COLO668 (cell line): ENCODE data around the gene FYTTD1.

Experiments
- DNase-seq: peaks from one replicate; lab custom pipeline; 2025; ENCODE audit not compliant: unreplicated experiment; lab: John Stamatoyannopoulos, UW

FYTTD1 gene

DNA sequence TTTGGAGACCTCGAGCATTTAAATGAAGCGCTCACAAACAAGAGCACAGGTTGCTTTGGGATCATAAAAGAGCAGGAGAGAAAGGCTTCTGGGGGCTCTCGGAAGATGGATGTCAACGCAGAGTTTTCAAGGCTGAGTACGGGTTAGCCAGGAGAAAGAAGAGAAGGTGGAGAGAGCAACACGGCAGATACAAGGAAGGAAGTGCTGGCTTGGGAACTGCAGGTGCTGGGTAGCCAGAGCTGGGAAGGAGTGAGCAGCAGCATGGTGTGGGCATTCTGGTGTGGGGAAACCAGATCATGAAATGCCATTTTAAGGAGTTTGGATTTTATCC, 12.4 kb upstream of the FYTTD1 start:
- no peak for DNase-seq

DNA sequence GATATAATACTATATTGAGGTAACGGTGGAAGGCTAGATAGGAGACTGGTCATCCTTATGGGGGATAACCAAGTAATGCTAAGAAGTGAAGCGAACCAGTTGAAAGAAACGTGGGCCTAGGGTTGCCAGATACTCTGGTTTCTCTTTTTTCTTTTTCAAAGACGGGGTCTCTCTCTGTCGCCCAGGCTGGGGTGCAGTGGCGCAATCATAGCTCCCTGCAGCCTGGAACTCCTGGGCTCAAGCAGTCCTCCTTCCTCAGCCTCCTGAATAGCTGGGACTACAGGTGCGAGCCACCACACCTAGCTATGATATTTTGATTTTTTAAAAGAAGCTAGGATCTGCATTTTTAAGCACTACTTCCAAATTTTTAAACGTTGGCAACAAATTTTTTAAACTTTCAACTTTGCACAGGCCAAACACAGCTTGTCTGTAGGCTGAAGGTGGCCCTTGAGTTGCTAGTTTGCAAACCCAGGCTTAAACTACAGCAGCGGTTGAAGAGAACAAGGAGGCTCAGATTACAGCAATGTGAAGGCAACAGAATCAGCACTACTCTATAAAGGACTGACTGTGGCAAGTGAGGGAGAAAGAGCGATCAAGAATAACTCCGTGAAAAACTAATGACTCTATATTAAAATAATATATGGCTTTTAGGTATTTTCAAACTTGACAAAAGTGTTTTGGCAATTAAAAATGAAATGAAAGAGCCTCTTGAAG, 11.8 kb upstream of the FYTTD1 start:
- no peak for DNase-seq

DNA sequence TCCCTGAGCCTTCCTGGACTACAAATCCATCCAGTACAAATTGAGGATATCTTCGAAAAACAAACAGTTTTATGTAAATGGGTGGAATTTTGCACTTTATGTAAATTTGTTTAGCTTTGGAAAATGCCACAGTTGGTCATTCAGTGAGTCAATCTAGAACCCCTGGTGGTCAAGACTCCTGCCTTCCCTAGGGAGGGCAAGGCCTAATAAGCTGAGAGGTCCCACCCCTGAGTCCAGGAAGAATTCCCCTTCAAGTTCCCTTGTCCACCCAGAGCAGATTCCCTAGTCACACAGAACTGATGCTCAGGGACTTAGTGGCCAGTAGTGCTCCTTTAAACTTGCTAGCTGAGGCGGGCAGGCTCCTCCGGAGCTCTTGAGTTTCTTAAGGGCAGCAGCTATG, 6.9 kb upstream of the FYTTD1 start:
- no peak for DNase-seq

GRCh38 chr3:197746209-197746608, 3.5 kb upstream of the FYTTD1 start:
- DNase-seq, result no peak

- DNase-seq, result no peak
These were observed 2.9 kb upstream of the FYTTD1 start for GRCh38 chr3:197746801-197747237.

GRCh38 chr3:197748597-197749314, 927 bp upstream of the FYTTD1 start:
- DNase-seq, result no peak

DNA sequence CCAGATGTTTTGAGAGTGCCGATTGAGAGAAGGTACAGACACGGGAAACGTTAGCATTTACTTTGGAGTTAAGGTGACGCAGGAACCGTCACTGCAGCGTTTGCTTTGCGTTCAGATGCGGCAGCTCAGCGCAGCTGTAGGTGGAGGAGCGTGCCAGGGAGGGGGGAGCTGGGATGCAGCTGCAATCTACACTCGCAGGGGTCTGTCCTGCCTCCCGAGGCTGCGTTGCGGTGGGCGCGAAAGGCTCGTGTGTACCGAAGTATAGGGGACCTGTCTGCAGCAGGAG, 425 bp upstream of the FYTTD1 start:
- peak; percentile 63 for DNase-seq

DNA sequence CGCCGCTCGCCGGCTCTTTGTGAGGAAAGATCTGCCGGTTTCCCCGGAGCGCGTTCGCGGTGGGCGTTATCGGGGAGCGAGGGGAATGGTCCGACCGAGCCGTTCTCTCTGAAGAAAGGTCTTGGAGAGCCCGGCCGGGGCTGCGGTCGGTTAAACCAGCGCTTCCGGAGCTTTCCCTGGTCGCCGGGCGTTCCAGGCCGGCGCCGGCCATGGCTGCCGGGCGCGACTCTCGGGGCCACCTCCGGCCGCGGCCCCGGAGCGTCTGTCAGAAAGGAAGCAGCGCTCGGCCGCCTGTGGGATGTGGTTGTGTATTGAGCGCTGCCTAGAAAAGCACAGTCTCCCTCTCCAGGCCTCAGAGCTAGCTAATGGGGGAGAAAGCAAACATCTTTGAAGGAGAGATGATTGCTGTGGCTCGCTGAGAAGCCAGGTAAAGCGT, 731 bp downstream of the FYTTD1 start:
- DNase-seq, result peak; percentile 65

GRCh38 chr3:197750858-197751737, 1.4 kb downstream of the FYTTD1 start:
- DNase-seq, result peak; percentile 23

DNA sequence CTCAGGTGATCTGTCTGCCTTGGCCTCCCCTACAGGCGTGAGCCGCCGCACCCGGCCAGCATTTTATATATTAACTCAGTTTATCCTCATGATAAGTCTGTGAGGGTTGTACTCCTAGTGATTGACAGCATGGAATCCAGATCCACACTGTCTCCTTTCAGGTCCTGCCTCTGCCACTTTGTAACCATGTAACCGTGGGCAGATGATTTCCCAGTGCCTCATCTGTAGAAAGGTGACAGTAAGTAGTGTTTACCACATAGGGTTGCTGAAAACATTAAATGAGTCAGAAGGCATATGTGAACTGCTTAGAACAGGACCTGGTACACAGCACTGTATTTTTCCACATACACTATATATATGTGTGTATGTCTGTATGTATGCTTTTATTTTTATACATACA, 2.4 kb downstream of the FYTTD1 start:
- DNase-seq, result no peak

DNA sequence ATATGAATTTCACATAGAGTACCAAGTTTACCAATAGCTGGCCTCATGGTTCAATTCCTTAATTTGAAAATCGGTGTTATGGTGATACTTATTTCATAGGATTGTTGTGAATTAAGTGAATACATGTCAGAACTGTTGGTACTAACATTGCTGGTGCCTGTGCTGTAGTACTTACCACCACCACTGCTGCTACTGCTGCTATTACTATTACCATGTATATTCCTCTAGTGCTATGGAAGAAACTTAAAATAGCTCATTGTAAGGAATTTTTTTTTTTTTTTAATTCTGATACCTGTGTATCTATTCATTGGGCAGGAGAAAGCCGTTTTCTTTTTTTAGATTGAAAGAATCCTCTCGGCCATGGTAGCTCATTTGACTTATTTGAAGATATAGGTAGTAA, 3.6 kb downstream of the FYTTD1 start:
- no peak for DNase-seq

DNA sequence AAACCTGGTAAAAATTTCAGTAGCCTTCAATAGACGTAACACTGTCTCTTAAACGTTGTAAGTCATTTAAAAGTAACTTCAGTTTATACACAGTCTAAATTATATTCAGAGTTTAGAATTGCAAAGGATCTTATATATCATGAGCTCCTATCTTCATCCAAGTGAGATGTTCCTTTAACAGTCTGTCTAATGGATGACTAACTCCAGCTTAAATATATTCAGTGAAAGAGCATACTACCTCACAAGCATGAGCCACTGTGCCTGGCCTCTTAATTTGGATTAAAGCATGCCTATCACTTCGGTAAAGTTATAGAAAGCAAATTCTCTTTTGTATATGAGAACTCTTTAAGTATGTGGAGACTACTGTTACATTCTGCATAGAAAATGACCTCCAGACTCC, 7.0 kb downstream of the FYTTD1 start:
- DNase-seq, result no peak

DNA sequence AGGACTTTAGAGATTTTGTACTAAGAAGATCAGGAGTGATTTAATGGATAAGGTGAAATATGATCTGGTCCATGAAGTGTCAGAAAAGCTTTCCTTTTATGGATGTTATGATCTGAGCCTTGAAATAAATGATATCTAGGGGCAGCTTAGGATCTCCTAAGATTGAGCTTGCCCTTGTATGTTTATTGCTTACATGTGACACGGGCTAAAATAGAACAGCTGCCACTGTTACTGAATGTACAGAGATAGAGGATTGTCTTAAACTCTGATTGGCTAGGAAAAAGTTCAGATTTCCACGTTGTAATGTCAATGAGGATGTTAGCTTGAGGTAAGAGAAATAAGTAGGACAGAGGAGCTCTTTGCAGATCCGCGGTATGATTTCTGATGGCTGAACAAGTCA, 8.8 kb downstream of the FYTTD1 start:
- DNase-seq, result no peak

GRCh38 chr3:197761784-197762183, 12.1 kb downstream of the FYTTD1 start:
- DNase-seq, result no peak

DNA sequence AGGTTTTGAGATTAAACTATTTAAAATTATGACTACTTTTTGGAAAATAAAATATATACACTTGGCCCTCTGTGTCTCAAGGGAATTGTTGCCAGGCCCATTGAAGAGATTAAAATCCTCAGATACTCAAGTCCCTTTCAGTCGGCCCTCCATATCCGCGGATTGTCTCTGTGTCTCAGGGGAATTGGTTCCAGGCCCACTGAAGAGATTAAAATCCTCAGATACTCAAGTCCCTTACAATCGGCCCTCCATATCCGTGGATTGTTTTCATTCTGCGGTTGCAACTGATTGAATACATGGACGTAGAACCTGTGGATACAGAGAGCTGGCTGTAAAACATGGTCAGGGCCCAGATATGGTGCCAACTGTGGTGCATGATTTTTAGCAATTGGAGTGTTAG, 25.6 kb downstream of the FYTTD1 start:
- no peak for DNase-seq

DNA sequence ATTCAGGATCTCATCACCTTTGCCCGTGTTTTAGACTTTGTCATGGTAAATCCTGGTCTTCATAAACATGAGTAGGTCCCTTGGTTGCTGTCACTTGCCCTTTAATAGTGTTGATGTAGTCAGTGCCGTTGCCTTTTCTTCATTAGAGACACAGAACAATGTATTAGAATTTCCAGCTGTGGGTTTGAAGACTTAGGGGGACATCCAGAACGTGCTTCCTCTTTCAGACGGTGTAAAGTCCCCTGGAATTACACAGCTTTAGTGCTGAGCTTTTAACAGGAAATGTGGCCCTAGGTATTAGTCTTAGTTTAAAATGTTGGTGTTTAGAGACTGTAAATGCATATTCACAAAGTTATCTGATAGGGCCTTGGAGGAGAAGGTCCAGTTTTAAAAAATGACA, 32.5 kb downstream of the FYTTD1 start:
- no peak for DNase-seq

GRCh38 chr3:197784019-197784585, 34.4 kb downstream of the FYTTD1 start:
- no peak for DNase-seq

DNA sequence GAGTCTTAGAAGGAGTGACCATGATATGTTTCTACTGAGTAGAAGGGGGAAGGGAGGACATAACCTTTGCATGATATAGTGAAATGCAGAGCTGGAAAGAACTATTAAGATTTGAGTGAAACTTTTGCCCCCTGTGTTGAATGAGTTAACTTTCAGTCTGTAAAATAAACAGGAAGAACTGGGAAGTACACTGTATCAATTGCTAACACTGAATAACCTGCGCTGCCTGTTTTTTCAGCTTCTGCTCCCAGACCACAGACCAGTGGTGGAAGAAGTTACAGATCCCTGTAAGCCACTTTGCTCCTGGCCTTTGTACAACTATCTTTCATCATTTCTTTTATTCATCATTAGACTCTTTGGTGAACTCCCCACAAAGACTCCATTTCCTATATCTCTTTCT, 37.7 kb downstream of the FYTTD1 start:
- no peak for DNase-seq

DNA sequence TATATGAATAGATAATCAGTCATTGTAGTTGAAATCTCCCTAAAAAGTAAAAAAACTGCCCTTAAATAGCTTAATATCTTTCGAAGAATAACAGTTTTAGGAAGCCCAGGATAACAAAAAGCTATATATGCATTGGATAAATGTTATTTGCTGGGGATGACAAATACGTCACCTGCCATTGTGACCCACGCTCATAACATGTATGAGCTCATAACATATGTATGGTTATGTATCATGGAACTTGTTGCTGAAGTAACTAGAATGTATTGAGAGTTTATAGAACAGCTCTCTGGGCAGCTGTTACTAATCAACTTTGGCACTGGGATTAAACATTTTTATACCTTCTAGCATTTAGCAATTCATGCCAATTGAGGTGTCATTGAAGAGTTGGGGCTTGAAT, 39.6 kb downstream of the FYTTD1 start:
- no peak for DNase-seq

GRCh38 chr3:197790033-197790432, 40.4 kb downstream of the FYTTD1 start:
- DNase-seq, result no peak

GRCh38 chr3:197791113-197791891, 41.6 kb downstream of the FYTTD1 start, which contains the start of gene LRCH3:
Gene LRCH3, plus strand, starts transcription at chr3:197791254. Its CDS starts 25 bp downstream, at chr3:197791279.
- peak; percentile 70 for DNase-seq
